Measurements from ENCODE around the gene EPM2A.
A peak's percentile ranks its signal among the peaks of the same experiment; 100 is the strongest.

EPM2A gene

DNA sequence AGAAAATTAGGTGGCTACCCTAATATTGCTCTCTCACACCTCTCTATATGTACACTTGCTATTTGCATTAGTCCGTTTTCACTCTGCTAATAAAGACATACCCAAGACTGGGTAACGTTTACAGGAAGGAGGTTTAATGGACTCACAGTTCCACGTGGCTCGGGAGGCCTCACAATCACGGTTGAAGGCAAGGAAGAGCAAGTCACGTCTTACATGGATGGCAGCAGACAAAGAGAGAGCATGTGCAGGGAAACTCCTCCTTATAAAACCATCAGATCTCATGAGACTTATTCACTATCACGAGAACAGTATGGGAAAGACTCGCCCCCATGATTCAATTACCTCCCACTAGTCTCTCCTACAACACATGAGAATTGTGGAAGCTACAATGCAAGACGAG, 53.4 kb downstream of the EPM2A start:
- DNase-seq = no peak

GRCh38 chr6:145673504-145673903, 61.8 kb downstream of the EPM2A start:
- no peak for DNase-seq

- no peak for DNase-seq
These were observed 65.0 kb downstream of the EPM2A start for GRCh38 chr6:145670311-145670710.

- no peak for DNase-seq
These were observed 65.7 kb downstream of the EPM2A start for GRCh38 chr6:145669627-145670034.

DNA sequence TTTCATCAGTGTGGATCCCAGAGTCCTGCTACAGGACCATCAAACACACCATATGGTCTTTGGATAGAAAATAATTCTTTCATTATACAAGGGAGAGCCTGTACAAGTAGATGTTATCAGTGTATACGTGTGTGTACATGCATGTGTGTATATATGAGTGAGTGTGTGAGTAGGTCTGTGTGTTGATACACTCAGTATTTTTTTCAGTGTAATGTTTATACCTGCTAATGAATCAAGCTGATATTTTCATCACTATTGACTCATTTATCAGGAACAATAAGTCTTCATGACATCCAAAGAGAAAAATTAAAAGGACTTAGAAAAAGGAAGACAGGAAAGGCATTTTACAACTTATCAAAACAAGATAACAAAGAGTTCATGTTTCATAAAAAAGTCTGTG, 66.5 kb downstream of the EPM2A start:
- DNase-seq = no peak

- DNase-seq = no peak
These were observed 74.6 kb downstream of the EPM2A start for GRCh38 chr6:145660676-145661075.

DNA sequence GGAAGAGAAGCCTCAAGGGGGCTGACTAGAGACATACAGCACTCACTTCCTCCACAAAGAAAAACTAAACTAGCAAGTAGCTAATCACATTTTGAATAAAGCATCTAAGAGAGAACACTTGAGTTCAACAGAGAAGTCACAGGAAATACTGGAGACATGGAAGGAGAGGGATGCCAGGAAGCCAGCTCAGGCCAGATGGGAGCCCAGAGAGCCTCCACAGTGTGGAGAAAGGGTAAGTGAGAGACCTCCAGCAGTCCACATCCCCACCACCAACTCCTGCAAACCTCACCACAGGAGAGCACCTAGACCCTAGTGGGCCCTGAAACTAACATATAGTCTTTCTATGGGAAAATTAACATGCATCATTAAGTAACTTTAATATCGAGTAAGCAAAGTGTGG, 79.2 kb downstream of the EPM2A start:
- no peak for DNase-seq

DNA sequence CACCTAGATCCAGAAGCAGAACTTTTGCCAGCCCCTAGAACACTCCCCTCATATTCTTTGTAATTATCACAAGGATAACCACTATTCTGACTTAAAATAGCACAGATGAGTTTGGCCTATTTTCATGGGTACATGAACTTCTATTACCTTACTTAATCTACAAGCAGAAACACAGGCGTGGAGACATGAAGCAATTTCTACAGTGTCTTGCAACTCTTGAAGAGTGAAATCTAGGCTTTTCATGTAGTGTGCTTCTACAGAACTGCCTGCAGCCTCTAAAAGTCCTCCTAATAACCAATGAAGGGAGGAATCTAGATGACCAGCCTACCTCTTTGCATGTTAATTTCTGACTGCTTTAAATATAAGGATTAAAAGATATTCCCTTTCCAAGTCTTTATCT, 82.7 kb downstream of the EPM2A start:
- DNase-seq = no peak

GRCh38 chr6:145651988-145652387, 83.3 kb downstream of the EPM2A start:
- DNase-seq = no peak

DNA sequence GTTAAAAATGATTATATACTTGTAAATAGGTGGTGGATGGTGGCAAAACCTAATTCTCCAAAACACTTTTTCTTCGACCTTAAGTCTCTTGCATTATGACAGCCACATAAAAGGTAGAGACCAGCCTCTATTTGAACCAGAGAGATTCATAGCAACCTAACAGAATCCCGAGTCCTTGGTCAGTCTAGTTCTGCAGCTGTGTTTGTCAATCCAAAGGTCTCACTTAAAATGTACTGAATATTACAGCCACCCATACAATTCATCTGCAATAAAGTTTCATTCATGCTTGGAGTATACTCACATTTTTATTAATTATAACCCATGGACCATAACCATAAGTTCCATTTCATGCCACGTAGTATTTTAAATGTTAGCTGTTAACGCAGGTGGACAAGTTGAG, 87.2 kb downstream of the EPM2A start:
- no peak for DNase-seq

- DNase-seq = no peak
These were observed 87.7 kb downstream of the EPM2A start for GRCh38 chr6:145647602-145648001.

DNA sequence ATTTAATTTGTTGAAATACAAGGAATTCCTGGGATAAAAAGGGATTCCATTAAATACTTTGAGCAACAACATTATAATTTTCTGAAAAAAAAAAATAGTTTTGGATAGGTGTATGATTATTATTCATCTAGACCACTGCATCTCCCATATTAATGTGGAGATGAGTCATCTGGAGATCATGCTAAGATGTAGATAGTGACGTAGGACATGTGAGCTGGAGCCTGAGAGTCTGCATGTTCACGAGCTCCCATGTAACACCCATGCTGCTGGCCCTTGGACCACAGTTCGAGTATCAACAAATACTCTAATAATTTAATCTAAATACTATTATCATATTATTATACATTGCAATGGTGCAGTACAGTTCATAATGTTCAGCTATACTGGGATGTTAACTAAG, 91.6 kb downstream of the EPM2A start:
- DNase-seq = no peak

DNA sequence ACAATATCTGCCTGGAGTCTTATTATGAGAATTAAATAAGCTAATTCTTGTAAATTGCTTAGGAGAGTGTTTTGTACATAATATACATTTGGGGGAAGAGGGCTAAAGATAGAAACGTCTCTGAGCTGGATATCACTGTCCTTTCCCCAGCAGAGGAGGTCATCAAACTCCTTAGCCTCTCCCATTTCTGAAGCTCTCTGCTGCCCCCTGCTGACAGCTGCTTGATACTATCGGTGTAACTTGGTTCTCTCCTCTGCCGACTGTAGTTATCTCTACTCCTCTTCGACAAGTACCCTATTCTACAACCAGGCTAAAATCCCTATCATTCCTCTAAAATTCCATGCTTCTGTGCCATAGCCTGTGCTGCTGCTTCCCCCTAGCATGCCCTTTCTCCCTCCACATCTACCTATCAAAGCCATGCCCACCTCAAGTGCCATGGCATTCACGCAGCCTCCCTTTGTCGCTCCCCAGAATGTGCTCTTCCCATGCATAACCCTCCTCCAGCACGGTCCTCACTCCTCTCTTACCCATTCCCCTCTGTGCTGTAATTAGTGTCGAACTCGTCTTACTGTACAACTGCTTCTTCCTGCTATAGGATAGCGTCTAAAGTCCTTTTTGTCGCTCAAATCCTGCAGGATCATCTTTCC, 101.2 kb downstream of the EPM2A start:
- peak in 54 of 56 donors; percentile 4 to 88 (median 60) for DNase-seq

DNA sequence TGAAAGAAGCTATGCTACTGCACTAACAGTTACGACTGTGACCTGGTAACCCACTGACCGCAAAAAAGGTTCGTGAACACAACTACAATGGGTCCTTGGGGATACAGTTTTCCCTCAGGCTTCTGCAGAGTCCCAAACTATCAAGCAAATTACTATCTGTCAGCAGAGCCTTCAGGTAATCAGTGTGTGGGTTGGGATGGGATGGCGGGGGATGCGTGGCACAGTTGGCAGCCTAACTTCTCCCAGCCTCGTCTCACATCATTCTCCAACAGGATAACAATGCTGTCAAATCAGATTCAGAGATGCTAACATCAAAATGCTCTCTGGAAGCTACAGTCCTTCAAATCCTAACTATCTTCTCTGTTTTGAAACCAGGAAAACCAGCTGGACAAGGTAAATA, 102.3 kb downstream of the EPM2A start:
- DNase-seq = no peak

GRCh38 chr6:145631374-145631773, 103.9 kb downstream of the EPM2A start:
- DNase-seq = no peak

DNA sequence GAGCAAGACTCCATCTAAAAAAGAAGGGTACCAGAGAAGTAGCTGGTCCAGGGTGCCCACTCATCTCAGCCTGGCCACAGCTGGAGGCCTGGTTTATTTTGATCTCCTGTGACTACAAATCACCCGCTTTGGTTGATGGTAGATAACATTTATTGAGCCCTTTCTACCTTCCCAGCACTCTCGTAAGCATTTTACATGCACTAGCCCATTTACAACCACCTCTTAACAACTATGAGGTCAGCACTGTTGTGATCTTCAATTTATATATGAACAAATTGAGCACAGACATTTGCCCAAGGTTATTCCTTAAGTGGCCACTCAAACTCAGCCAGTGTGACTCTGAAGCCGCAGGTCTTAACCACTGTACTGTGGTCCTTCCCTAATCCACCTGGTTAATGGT, 104.7 kb downstream of the EPM2A start:
- no peak for DNase-seq

GRCh38 chr6:145629478-145629877, 105.8 kb downstream of the EPM2A start:
- DNase-seq = peak in 8 of 56 donors; percentile 1 to 23 (median 9)

GRCh38 chr6:145627451-145627850, 107.9 kb downstream of the EPM2A start:
- DNase-seq = no peak

- DNase-seq = no peak
These were observed 108.5 kb downstream of the EPM2A start for GRCh38 chr6:145626857-145627256.

- no peak for DNase-seq
These were observed 112.1 kb downstream of the EPM2A start for GRCh38 chr6:145623231-145623630.

GRCh38 chr6:145621776-145622175, 113.5 kb downstream of the EPM2A start:
- DNase-seq = no peak

- no peak for DNase-seq
These were observed 115.2 kb downstream of the EPM2A start for GRCh38 chr6:145620088-145620487.

- DNase-seq = no peak
These were observed 125.8 kb downstream of the EPM2A start for GRCh38 chr6:145609521-145609920.

DNA sequence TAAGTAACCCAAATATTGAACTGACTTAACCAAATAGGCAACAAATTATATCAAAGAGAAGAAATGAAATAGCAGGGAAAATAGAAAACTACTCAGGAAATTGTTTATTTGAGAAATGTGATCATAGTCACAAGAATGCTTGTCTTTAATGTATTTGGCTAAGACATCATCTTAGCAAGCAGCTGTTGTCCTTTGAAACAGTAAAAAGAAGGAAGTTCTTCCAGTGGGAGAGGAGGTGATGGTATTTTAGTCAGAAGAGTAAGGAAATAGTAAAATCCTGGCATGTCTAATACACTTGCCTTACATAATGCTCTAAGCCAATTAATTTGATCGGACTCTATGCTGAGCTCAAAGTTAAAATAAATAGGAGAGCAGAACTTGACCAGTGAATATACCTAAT, 126.5 kb downstream of the EPM2A start:
- DNase-seq = no peak

All from amygdala (tissue), 56 donors.